ENCODE data around the gene SOX18. TPM values are rescaled to one million over a fixed set of nuclear protein-coding genes. Genes with fewer than 3 reads are reported as not detected.

Gene SOX18
- total and polyA plus RNA-seq, 2 of the 13 experiments (the other 11 are each of a cell fraction or from before 2014, with no cell fraction given), result 1.6 to 1.9 TPM

DNA sequence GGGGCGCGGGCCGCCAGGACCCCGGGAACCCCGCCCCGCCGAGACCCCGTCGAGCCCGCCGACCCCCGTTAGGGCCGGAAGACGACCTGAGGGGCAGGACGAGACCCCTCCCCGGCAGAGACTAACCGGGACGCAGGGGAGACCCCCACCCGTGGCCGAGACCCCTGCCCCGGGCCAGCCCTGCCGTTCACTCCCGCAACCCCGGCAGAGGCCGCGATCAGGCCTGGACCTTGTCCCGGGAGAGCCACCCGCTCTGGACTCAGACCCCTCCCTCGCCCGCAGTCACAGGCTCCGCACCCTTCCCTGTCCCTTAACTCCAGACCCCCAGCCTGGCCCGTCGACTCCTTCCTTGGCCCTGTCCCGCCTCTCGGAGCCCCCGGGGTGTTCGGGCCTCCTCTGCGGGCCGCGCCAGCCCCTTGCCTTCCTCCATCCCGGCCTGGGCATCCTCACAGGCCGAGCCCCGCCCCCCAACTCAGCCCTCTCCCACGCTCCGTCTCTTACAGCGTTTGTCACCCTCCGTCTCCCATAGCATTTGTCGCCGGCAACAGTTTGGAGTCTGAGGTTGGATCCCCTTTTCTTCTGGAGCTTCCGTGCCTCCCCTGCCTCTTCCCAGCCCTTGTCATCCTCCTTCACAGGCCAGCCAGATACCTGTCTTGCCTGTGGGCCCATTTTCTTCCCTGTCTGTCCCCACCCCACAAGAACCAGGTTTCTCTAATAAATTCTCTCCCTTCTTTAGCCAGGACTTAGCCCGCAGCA is 14.1 kb upstream of the SOX18 start (continued):
- TF ChIP-seq, protein P1, sequence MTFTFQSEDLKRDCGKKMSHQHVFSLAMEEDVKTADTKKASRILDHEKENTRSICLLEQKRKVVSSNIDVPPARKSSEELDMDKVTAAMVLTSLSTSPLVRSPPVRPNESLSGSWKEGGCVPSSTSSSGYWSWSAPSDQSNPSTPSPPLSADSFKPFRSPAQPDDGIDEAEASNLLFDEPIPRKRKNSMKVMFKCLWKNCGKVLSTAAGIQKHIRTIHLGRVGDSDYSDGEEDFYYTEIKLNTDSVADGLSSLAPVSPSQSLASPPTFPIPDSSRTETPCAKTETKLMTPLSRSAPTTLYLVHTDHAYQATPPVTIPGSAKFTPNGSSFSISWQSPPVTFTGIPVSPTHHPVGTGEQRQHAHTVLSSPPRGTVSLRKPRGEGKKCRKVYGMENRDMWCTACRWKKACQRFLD (CRISPR knock-in tag; IDR thresholded peaks at IDR 0.05; ENCODE audit: borderline replicate concordance), result peak; percentile 64; the same call in 1 of the 2 replicates
- TF ChIP-seq ZNF703 (CRISPR knock-in tag; IDR thresholded peaks at IDR 0.05; ENCODE audit: borderline replicate concordance) (peak; percentile 71; the same call in 1 of the 2 replicates), CEBPB (IDR thresholded peaks at IDR 0.05; ENCODE audit: borderline replicate concordance, low read depth, low read length) (no peak), ZNF607 (CRISPR knock-in tag; IDR thresholded peaks at IDR 0.05; ENCODE audit: borderline replicate concordance) (0 out of 2 replicates have a peak, but pooled peaks have one; percentile 66), KDM2A (CRISPR knock-in tag; IDR thresholded peaks at IDR 0.05; ENCODE audit: borderline replicate concordance, low read depth) (peak; percentile 69; the same call in 1 of the 2 replicates), SSRP1 (CRISPR knock-in tag; IDR thresholded peaks at IDR 0.05) (no peak), SCMH1 (CRISPR knock-in tag; IDR thresholded peaks at IDR 0.05; ENCODE audit: borderline replicate concordance) (no peak), ZNF558 (CRISPR knock-in tag; IDR thresholded peaks at IDR 0.05; ENCODE audit: borderline replicate concordance) (no peak), ZNF354B (CRISPR knock-in tag; IDR thresholded peaks at IDR 0.05) (0 out of 2 replicates have a peak, but pooled peaks have one; percentile 63), ARID2 (CRISPR knock-in tag; IDR thresholded peaks at IDR 0.05; ENCODE audit: borderline replicate concordance) (peak; percentile 86; the same call in 1 of the 2 replicates), HNF4A (CRISPR knock-in tag; IDR thresholded peaks at IDR 0.05) (peak; percentile 71), ZNF674 (CRISPR knock-in tag; IDR thresholded peaks at IDR 0.05; ENCODE audit: low read depth) (0 out of 2 replicates have a peak, but pooled peaks have one; percentile 3), MTF2 (CRISPR knock-in tag; IDR thresholded peaks at IDR 0.05; ENCODE audit: borderline replicate concordance) (peak; percentile 96; the same call in 1 of the 2 replicates), ZFX (CRISPR knock-in tag; IDR thresholded peaks at IDR 0.05; ENCODE audit: low read depth) (peak; percentile 69), ZNF30 (CRISPR knock-in tag; IDR thresholded peaks at IDR 0.05) (0 out of 2 replicates have a peak, but pooled peaks have one; percentile 39), NFE2L1 (CRISPR knock-in tag; IDR thresholded peaks at IDR 0.05; ENCODE audit: borderline replicate concordance) (peak; percentile 91; the same call in 1 of the 2 replicates)
- TF ChIP-seq, protein P2, sequence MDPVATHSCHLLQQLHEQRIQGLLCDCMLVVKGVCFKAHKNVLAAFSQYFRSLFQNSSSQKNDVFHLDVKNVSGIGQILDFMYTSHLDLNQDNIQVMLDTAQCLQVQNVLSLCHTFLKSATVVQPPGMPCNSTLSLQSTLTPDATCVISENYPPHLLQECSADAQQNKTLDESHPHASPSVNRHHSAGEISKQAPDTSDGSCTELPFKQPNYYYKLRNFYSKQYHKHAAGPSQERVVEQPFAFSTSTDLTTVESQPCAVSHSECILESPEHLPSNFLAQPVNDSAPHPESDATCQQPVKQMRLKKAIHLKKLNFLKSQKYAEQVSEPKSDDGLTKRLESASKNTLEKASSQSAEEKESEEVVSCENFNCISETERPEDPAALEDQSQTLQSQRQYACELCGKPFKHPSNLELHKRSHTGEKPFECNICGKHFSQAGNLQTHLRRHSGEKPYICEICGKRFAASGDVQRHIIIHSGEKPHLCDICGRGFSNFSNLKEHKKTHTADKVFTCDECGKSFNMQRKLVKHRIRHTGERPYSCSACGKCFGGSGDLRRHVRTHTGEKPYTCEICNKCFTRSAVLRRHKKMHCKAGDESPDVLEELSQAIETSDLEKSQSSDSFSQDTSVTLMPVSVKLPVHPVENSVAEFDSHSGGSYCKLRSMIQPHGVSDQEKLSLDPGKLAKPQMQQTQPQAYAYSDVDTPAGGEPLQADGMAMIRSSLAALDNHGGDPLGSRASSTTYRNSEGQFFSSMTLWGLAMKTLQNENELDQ (CRISPR knock-in tag; IDR thresholded peaks at IDR 0.05; ENCODE audit: borderline replicate concordance), result 0 out of 2 replicates have a peak, but pooled peaks have one; percentile 9
- TF ChIP-seq, protein P3, sequence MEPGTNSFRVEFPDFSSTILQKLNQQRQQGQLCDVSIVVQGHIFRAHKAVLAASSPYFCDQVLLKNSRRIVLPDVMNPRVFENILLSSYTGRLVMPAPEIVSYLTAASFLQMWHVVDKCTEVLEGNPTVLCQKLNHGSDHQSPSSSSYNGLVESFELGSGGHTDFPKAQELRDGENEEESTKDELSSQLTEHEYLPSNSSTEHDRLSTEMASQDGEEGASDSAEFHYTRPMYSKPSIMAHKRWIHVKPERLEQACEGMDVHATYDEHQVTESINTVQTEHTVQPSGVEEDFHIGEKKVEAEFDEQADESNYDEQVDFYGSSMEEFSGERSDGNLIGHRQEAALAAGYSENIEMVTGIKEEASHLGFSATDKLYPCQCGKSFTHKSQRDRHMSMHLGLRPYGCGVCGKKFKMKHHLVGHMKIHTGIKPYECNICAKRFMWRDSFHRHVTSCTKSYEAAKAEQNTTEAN (CRISPR knock-in tag; conservative IDR thresholded peaks at IDR 0.05), result no peak; the same call in 1 of the 2 replicates
- TF ChIP-seq, protein P4, sequence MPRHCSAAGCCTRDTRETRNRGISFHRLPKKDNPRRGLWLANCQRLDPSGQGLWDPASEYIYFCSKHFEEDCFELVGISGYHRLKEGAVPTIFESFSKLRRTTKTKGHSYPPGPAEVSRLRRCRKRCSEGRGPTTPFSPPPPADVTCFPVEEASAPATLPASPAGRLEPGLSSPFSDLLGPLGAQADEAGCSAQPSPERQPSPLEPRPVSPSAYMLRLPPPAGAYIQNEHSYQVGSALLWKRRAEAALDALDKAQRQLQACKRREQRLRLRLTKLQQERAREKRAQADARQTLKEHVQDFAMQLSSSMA (CRISPR knock-in tag; IDR thresholded peaks at IDR 0.05), result no peak

Measured in HepG2 (cell line).